DMS53 (cell line): ENCODE data around the gene TUBB2A.
"Not testable (repeated sequence)": the region's sequence is repeated elsewhere in the genome, so short reads cannot be mapped to it uniquely, and the experiment has no call there.

Experiments used
- DNase-seq: peaks from one replicate; lab custom pipeline; 2025; lab: John Stamatoyannopoulos, UW

TUBB2A gene

DNA sequence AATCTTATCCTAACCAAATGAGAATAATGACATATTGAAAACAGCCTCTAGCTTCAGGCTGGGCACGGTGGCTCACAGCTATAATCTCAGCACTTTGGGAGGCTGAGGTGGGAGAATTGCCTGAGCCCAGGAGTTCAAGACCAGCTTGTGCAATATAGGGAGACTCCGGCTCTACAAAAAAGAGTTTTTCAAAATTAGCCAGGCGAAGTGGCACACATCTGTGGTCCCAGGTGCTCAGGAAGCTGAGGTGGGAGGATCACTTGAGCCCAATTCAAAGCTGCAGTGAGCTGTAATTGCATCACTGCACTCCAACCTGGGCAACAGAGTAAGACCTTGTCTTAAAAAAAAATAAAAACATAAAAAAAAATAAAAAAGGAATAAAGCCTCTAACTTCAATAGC lies 4.7 kb downstream of the TUBB2A start:
- DNase-seq, result no peak

DNA sequence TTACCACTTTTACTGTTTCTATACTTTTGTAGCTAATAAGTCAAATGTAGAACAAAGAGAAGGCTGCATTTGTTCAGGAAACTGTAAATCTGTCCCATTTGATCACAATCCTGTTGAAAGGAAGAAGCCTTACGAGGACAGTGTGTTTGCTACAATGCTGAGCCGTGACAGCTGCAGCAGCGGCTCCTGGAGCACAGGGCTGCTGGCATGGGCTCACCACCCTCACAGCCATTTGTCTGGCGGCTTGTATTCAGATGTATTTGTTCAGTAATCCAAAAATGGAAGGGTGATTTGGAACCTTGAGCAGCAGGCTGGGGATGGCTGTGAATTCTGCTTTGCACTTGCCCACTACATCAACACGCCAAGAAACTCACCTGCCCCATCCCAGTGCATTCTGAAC lies 5.7 kb downstream of the TUBB2A start:
- peak; percentile 40 for DNase-seq

DNA sequence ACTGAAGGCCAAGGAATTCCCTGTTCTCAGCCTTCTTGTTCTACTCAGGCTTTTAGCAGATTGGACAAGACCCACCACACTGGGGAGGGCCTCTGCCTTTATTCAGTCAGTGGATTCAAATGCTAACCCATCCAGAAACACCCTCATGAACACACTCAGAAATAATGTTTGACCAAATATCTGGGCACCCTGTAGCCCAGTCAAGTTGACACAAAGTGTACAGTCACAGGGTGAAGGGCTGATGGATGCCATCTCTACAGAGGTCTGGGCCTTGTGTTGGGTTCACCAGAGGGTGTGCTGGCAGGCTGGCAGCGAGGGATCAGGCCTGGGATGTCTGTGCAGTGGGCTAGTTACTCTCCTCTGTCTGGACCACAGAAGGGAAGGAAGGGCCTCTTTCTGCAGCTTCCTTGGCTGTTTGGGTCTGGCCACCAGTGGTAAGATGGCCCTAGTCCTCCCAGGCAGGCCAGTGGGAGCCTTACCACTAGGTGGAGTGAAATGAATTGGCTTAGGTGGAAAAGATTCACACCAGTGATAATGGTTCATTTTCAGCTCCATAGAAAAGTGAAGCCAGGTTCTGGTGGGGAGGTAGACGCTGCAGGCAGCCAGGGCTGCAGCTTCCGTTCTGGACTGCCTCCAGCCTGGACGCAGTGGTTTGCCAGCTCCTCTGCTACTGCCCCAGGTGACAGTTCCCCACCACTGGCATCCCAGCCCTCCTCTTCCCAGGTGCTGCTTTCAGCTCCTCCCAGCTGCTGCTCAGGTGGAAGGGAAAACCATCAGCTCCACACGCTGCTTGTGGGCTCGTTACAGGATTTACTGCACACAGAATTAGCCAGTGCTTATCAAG lies 9.2 kb downstream of the TUBB2A start:
- DNase-seq, result no peak

DNA sequence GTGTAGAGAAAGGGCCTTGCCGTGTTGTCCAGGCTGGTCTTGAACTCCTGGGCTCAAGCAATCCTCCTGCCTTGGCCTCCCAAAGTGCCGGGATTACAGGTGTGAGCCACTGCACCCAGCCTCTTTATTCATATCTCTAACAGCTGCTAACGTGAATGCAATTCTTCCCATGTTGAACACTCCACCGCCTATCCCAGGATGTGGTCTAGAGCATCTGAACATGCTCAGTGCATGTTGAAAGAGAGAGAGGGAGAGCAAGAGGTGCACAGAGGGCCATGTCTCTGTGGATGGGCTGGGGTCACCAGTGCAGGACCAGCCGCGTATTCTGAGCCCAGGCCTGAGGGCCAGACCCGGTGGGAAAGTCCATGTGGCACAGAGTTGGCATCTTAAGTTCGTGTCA lies 12.8 kb downstream of the TUBB2A start:
- no peak for DNase-seq

DNA sequence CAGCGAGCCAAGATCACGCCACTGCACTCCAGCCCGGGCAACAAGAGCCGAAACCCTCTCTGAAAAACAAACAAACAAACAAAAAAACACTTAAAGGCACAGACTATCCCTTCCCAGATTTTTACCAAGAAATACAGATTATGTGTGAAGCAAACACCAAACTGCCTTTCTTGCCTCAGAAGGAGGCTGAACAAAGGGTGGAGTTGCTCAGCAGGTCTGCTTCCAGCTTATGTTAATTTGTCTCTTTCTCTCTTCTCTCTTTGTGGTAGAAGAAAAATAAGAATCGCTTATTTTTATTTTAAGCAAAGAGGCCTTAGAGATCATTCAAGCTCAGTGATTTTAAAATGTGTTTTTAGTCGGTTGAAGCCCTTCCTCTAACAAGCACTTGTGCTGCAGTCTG lies 14.2 kb downstream of the TUBB2A start:
- DNase-seq, result no peak

DNA sequence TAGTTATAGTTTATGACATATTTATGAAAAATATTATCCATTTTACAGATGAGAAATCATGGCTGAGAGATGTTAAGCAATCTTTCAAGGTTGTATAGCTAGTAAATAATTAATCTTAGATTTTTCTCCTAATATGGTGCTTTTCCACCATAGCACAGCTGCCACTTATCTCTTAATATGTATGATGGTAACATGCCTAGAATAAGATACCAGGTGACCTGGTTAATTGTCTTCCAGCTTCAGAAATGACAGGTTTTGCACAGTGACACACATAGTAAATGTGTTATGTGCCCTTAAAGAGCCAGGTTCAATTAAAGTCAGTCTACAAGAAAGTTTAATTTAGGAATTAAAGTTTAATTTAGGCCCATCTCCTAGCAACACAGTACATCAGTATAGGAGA lies 14.8 kb downstream of the TUBB2A start:
- peak; percentile 65 for DNase-seq

DNA sequence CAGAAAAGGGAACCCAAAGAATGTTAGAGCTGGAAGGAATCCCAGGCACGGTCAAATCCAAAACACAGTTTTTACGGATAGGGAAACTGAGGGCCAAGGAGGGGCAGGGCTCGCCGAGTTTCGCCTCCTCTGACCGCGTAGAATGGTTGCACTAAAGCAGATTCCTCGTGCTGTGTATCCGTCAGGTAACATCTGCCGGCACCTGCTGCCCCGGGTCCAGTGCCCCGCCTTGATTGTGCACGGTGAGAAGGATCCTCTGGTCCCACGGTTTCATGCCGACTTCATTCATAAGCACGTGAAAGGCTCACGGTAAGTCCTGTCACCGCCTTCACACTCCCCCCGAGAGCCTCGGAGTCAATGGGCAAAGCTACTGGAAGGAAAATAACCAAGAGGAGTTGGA lies 17.1 kb downstream of the TUBB2A start:
- DNase-seq, result peak; percentile 70

DNA sequence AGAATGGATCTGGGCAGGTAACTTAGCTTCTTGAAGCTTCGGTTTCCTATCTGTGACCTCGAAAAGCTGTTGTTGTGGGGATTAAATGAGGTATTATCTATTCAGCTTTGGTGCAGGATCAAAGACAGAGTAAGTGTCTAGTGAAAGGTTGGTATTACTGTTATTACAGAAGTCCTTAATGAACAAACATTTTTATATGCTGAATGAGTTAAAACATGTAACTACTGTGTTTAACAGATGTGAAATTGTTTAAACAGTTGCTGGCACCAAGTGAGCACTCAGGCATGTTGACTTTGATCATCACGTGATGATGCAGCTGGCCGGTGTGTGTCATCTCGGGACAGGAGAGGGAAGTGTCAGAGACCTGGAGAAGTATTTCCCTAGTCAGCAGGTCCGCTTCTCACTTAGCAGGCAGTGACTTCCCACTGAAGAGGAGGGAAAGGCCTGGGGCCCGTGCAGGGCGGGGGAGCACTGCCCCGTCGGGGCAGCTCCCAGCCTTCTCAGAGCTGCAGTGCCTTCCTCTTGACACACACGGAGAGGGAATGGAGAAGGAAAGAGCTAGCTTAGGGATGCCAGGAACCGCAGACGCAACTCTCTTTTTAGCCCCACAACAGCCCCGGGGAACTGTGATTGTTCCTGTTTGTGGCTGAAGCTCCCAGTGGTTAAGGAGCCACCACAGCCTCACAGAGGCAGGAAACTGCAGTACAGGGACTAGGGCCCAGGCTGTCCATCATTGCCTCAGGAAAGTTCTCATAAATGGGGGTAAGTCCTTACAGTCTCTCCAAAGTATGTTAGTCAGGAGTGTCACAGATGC lies 18.0 kb downstream of the TUBB2A start:
- peak; percentile 99 for DNase-seq

DNA sequence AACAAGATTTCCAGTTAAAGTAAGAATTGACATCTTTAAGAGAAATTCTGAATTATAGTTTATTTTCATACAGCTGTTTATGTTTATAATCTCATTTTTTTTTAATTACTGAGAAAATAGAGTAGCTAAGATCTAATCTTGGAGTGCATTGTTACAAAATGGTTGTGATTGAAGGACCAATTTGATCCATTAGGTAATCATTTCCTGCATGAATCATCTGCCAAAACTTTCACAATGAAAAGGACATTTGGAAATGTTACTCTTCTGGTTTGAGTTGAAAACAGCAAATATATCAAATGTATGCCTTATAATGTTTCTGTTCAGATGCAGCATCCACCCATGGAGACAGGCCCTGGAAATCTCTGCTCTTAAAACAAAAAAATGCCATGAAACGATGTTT lies 19.0 kb downstream of the TUBB2A start:
- DNase-seq, result peak; percentile 52

DNA sequence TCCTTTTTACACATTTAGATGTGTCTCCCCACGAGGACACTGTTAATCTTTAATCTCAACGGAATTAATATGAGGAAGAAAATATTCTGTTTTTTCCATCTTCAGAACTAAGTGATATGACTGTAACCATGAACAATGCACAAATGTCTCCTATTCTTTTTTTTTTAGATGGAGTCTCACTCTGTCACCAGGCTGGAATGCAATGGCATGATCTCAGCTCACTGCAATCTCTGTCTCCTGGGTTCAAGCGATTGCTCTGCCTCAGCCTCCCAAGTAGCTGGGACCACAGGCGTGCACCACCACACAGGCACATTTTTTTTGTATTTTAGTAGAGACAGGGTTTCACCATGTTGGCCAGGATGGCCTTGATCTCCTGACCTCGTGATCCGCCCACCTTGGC lies 19.5 kb downstream of the TUBB2A start:
- DNase-seq, result not testable (repeated sequence)

DNA sequence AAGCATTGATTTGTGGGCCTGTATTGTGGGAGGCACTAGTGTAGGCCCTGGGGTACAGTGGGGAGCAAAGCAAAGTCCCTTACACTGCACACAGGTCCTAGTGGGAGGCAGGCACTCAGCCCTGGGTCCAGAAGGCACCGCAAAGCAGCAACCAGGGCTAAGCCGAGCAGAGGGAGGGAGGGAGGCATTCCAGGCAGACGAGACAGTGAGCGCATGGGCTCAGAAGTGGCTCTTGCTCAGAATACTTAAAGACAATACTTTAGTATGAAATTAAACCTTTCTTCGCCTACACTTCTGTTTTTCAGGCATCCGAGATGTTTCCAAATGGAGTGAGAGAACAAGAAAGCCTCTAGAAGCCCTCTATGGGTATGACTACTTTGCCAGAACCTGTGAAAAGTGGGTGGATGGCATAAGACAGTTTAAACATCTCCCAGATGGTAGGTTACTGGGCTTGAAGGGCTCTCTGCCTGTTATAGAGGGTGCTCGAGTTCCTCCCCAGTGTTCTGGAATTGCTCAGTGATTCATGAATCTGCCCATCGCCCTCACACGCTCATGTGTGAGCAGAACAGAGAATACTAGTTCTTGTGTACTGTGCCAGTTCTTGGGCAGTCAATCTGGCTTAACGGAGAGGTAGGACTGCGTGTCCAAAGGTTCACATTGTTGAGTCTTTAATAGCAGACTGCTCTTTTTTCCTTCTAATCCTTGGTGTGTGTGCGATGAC lies 20.1 kb downstream of the TUBB2A start:
- DNase-seq, result peak; percentile 63

DNA sequence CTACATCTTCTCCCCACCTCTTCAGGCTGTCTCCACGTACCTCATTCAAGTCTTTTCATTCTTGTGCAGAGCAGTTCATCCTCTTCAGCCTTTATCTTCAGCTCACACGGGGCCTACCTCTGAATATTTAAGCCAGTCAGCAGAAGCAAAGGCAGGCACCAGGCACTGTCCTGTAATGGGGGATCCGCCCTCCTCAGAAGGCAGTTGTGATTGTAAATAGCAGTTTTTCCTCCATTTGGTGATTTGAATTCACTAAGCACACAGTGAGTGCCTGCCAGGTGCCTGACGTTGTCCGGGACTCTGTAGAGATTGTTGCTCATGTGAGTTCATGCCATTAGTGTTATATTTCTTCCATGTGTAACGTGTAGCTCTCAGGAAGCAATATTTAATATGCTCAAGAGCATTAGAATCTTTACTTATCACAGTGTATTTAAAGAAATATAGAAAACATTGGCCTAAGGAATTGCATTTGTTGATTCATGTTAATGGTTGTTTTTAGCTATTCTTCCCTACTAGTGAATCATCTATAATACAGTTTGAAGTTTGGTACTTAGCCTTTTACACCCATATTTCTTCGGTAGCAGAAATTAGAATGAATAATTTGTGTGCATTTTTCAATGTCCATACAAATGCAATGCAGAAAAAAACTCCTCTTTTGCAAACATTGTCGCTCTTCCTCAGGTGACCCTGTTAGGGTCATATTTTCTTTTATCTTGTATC lies 20.9 kb downstream of the TUBB2A start:
- peak; percentile 61 for DNase-seq

DNA sequence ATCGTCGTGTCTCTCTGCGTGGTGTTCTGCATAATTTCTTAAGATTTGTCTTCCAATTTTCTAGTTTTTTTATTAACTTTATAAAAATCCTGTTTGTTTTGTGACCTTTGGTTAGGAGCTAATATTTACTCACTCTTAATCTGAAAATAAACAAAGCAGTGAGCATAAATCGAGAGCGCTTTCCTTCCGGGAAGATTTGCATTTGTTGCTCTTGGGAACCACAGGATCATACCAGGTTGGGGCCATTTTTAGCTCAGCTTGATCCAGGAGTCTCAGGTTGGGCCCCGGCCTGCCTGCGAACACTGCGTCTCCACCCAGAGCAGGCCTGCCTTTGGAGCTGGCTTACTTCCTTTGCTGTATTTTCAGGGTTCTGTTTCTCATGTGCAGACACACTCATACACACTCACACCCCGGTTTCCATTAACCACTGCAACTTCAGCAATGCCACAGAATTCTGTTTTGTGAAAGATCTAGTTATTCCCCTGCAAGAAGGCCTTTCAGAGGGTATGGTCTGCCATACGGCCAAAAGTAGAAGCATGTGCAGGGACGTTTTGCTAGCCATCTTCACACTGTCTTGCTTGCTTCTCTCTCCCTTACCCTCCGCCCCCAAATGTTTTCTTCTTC lies 21.6 kb downstream of the TUBB2A start:
- DNase-seq, result peak; percentile 95

DNA sequence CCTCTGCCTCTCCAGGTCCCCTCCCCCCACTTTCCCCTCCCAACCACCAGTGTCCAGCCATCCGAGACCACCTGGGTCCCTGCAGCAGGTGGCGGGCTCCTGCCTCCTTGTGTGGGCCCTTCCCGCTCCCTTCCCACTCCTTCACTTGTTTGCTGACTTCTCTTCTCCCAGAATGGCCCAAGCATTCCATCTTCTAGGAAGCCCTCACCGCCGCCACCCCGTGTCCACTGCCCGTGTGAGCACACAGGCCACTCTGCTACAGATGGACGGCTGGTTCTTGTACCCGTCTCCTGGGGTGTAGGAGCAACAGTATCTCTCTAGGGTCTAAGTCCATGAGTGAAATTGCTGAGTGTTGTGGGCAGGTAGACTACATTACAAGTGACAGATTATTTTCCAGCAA lies 23.8 kb downstream of the TUBB2A start:
- DNase-seq, result no peak

DNA sequence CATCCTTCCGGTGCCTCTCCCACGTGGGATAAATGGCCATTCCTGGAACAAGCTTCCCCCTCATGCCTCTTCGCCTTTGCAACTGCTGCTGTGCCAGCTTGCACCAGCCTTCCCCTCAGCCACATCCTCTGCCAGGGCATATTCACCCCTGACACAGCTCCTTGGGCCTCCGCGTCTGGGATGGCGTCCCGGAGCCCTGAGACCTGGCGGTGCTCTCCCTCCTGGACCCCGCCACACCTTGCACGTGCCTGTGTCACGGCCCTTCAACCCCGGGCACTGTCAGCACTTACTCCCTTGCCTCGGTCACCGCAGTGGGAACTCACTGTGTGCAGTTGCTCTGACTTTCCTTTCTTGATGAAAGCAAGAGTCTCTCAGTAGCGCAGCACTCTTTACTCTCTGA lies 25.6 kb downstream of the TUBB2A start:
- no peak for DNase-seq

DNA sequence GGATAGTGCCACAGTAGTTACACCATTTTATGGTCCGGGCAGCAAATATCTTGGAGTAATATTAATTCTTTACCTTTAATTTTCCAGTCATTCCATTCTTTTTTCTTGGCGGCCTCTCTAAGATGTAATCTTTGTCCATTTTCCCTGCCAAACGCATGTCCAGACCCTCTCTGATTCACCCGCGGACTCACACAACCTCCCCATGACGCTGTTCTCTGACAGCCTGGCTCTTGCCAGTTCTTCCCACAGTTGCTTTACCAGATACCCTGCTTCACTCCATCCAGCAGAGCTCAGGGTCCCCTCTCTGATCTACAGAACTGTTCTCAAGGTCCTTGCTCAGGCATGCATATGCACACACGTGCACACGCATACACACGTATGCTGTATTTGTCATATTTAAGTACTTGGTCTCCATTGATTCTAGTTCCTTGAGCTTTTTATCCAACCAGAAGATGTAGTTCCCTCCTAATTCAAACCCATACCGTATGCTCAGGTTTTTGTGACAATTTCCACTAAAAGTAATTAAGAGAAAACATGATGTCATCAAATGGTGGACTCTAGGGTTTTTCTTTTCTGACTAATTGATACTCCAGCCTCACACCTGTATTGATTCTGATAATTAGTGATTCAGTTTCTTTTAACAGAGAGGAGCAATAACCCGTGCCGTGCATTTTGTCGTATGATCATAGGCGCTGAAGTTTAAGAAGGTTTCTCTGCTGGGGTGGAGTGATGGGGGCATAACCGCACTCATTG lies 28.8 kb downstream of the TUBB2A start:
- DNase-seq, result no peak

DNA sequence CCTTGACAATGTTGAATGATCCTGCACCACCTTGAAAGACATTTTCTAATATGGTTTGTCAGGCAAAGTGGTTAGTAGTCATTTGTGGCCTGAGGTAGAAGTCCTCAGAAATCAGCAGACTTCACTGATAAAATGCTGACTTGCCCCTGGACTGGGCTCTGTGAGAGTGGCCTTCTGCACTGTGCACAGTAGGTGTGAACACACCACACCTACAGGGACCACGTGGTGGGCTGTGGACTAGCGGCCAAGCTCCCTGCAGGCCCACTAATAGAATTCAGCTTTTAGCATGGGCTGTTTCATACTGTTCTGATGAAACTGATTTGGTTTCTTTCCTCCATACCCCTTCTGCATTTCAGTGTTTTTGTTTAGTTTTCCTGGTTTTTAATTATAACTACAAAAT lies 31.5 kb downstream of the TUBB2A start:
- no peak for DNase-seq

DNA sequence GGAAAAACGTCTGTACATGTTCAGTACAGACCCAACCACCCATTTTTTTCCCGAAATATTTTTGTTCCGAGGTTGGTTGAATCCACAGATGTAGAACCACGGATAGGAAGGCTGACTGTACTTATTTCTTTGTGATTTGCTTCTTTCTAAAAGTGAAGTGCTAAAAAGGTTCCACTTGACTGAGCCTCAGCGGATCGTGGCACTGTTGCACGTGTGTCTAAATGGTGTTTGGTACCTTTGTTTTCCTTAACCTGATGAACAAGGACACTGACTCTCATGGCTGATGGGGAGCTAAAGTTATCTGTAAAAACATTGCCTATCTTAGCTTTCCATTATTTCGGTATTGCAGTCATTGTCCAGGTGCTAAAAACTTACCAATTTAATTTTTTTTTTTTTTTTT lies 32.7 kb downstream of the TUBB2A start:
- DNase-seq, result peak; percentile 15

DNA sequence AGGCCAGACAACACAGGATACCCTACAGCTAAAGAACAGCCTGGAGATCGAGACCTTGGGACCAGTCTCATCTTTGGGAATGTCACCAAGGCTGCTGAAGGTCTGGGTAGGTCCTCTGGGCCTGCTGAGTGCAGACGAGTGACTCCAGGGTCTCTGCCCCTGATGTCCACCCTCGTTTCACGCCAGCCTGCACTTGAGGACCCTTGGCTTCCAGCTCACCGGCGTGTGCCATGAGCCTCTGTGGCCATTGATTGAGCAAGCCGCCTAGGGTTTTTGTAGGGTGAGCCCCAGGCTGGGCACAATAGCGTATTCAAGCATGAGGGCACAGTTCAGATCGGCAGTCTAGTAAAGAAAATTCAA lies 34.5 kb downstream of the TUBB2A start:
- no peak for DNase-seq

DNA sequence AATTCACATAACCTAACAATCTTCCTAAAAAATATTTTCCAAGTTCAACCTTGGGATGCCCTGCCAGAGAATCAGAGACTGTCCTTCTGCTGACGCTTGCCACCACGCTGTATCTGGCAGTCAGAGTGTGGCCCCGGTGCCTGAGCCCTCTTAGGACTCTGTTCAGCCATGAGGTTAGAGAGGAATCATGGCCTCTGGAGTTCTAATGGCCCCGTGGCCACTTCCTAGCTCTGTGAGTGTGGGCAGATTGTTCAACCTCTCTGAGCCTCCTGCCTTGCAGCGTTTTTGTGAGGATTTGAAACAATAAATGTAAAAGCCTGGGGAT lies 36.6 kb downstream of the TUBB2A start:
- DNase-seq, result peak; percentile 22
